Ecto neural progenitor cell (in vitro differentiated cells): ENCODE data around the gene CDX1.

Source experiments
- DNase-seq: peaks from one replicate; pipeline ENCODE4 v3.0.0-alpha.2; 2018; ENCODE audit warnings: low spot score

CDX1 gene

DNA sequence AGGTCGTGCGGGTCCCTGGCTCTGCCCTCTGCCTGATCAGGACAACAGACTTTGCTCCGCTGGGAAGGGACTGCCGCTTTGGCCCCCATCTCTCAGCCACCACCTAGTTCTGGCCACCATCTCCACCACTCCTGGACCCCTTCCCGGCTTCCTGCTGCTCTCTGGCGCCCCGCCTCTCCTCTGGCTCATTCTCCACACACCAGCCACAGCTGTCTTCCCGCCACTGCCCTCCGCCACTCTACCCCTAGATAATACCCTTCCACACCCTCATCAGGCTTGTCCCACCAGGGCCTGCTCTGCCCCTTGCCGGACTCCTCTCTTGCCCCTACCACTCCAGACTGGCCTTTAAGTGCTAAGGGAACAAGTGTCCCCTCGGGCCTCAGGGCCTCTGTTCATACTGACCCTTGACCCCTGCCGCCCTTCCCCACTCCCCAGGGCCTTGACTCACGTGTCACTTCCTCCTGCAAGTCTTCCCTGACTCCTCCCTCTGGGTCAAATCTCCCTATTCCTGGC is 3.0 kb upstream of the CDX1 start:
- peak; percentile 73 for DNase-seq

GRCh38 chr5:150164211-150164980 is 2.2 kb upstream of the CDX1 start:
- DNase-seq, result no peak

GRCh38 chr5:150166037-150166649 is 435 bp upstream of the CDX1 start:
- DNase-seq, result no peak

GRCh38 chr5:150167512-150167850 is 903 bp downstream of the CDX1 start:
- no peak for DNase-seq

GRCh38 chr5:150167908-150168307 is 1.3 kb downstream of the CDX1 start:
- peak; percentile 67 for DNase-seq

GRCh38 chr5:150168864-150169263 is 2.3 kb downstream of the CDX1 start:
- DNase-seq, result no peak

GRCh38 chr5:150172145-150172544 is 5.6 kb downstream of the CDX1 start:
- no peak for DNase-seq

DNA sequence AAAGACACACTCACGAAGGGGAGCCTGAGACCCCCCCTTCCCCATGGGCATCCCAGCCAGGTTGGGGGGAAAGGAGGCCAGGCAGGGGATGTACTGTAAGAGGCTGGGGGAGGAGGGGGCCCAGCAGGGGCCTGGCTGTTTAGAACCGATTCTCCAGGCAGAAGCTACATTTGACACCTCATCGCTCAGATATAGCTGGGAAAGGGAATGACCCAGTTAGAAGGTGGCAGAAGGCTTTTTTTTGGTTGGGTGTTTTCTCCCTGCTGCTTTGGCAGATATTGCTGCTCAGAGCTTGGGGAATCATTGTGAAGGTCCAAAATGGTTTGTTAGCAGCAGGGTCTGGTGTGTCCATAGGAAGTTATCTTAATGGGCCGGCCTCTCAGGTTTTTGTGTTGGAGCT is 6.0 kb downstream of the CDX1 start:
- no peak for DNase-seq

- DNase-seq, result no peak
These were observed 6.6 kb downstream of the CDX1 start for GRCh38 chr5:150173161-150173560.

GRCh38 chr5:150174285-150174684 is 7.7 kb downstream of the CDX1 start:
- DNase-seq, result no peak

DNA sequence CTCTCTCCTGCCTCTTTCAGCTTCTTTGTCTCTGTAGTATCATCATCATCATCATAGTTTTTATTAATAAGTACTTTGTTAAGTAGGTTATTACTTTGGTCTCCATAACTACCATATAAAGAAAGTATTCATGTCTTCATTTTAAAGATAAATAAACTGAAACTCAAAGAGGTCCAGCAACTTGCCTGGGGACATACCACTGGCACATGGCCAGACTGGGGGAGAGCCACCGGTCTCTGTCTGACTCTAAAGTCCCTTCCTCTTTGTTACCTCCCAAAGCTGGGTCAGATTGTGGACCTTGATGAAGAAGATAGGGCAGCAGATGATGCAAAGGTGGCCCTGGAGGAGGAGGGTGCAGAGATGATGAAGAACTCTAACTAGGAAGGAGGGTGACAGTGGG is 8.5 kb downstream of the CDX1 start:
- no peak for DNase-seq

DNA sequence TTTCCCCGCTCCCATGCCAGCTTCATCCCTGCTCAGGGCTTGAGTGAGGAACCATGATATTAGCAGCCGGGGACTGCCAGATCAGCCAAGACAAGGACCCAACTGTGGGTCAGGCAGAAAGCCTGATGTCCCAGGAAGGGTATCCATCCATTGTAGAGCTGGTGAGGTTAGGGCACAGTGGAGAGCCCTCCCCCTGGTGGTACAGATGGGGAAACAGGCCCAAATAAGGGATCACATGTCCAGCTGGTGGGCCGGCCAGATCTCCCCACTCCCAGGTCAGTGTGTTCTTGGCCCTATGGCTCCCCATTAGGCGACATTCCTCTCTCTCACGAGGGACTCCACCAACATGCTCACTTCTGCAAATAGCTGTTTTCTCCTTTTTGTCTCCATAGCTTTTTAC is 9.0 kb downstream of the CDX1 start:
- peak; percentile 67 for DNase-seq

DNA sequence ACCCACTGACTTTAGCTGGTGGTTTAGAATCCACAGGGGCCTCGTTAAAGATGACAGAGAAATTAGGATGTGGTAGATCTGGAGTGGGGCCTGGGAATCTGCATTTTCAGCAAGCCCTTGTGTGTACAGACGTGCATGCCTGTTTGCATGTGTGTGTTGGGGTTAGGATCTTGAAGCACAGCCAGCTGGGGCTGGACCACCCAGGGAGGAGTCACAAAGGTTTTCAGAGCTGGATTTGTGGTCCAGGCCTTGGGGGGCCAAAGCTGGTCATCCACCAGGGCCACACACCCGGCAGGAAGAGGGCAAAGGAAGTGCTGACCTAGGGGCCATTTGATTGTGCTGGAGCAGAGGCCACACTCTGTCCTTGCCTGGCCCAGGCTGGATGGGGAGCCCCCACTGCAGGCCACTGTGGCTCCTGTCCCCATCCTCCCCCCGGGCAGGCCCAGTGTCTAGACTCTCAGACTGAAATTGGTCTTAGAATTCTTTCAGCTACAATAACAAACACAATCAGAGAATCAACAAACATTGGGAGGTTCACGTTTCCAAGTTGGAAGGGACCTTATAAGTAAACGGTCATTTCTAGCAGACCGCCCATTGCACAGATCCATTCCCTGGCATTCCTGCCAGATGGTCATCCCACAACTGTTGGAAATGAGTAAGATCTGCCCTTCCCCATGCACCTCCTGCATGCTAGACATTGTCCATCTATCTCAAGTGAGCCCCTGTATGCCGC is 10.3 kb downstream of the CDX1 start:
- DNase-seq, result no peak

- DNase-seq, result no peak
These were observed 11.1 kb downstream of the CDX1 start for GRCh38 chr5:150177721-150178120.

DNA sequence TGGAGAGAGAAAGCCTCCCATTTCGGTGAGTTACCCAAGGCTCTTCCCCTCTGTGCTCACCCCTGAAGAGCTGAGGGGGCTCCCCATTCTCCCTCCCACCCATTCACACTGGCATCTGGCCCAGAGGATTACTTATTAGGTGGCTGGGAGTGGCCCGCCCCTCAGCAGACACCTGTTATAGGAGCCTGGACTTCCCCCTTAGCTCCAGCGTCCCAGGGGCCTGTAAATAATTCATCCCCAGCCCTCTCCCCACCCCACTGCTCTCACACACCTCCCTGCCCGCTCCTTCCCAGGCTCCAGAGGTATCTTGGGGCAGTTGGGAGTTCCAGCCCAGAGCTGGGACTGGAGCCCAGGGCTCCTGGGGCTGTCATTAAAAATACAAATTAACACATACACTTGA is 11.7 kb downstream of the CDX1 start:
- DNase-seq, result no peak

- no peak for DNase-seq
These were observed 12.5 kb downstream of the CDX1 start for GRCh38 chr5:150179019-150179620.

DNA sequence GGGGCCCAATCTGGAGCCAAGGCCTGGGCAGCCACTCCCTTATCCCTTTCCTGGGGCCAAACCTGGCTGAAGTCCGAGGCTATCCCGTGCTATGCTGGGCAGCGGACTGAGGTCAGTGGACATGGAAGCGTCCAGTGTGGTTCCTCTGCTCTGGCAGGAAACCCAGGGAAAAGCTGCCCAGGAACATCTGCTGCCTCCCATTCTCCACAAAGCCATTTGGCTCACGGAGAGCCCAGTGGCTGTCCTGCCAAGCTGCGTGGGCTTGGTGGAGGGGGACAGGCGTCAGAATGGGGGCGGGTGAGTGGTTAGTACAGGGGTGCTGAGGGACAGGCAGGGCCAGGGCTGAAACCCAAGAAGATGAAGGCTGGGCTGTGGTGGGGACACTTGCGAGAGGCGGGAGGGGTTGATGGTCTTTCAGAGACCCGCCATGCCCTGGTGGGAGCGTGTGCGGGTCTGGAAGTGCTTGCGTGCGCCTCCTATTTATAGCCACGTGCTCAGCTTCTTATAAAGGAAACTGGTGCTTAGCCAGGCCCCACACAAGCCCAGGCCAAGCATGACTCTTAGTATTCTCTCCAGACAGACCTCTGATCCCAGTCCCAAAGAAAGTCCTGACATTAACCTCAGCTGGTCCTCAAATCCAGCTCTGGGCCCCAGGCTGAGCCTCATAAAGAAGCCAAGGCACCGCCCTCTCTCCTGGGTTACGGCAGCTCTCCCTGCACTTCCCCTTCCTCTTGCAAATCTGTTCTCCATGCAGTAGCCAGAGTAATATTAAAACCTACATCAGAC is 13.9 kb downstream of the CDX1 start:
- DNase-seq, result no peak

- DNase-seq, result no peak
These were observed 14.4 kb downstream of the CDX1 start for GRCh38 chr5:150181027-150181426.

- DNase-seq, result no peak
These were observed 15.4 kb downstream of the CDX1 start for GRCh38 chr5:150181766-150182545.

DNA sequence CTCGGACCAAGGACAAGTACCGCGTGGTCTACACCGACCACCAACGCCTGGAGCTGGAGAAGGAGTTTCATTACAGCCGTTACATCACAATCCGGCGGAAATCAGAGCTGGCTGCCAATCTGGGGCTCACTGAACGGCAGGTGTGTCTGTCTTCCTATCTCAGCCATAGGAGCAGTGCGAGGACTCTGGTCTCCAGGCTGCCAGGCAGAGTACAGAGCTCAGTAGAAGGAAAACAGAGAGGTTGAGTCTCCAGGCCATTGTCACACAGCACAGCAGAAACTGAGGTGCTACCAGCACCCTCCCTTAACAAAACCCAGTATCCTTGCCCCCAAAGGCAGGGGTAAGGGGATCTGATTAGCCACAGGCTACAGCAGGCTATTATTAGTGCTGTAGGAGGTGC is 16.2 kb downstream of the CDX1 start:
- no peak for DNase-seq

- no peak for DNase-seq
These were observed 16.9 kb downstream of the CDX1 start for GRCh38 chr5:150183436-150183835.
